K562 (cell line): Measurements from ENCODE around the gene P2RY14. TPM values are rescaled to one million over a fixed set of nuclear protein-coding genes. Genes with fewer than 3 reads are reported as not detected.

ENCODE experiments used
- ATAC-seq: fragments of 200-7000 bp; cut with Tn5 transposase; 3 replicates; pipeline ENCODE4 v1.9.1; 2020; ENCODE audit warnings: moderate library complexity
- BruUV-seq: library from RNA; stranded (reverse); fragments of 400-500 nt; replicated peaks from 2 replicates; lab custom pipeline; 2021; lab: Mats Ljungman, UMichigan
- CTCF ChIA-PET: fragments of 300-600 bp; formaldehyde crosslinking; extraction: SDS; loops from one replicate; lab custom pipeline; 2021; ENCODE audit warnings: low intra/inter-chr PET ratio; lab: Yijun Ruan, JAX
- POLR2A ChIA-PET: fragments of 300-600, 350-650 bp; sonication (Branson Sonifier 250); formaldehyde crosslinking; extraction: SDS; loops from one replicate; lab custom pipeline; 2021; ENCODE audit warnings: antibody characterized with exemption, inconsistent platforms; lab: Yijun Ruan, JAX
- DNase-seq, 4 experiments: peaks; one replicate each; pipeline versions ENCODE4 v3.0.0 to v3.0.0-alpha.2; 2011 to 2018; ENCODE audit warnings: low spot score in 3 of 4, mixed read lengths in 3 of 4; ENCODE audit errors: extremely low read depth in 1 of 4
- FAIRE-seq: peaks from 2 replicates; lab custom pipeline; 2011; peaks lifted over from hg19 to GRCh38; lab: Jason Lieb, UNC
- H2AFZ ChIP-seq: 2 replicates; pipeline ENCODE4 v1.6.0; 2011; ENCODE audit warnings: low read depth, low read length, control low read depth, inconsistent platforms
- H3K27ac ChIP-seq: fragments of 200-600 bp; 3 replicates; pipeline ENCODE4 v1.8.0; 2011; ENCODE audit warnings: low read depth, mild to moderate bottlenecking, control low read depth, inconsistent platforms, low read length, moderate library complexity, mixed read lengths; ENCODE audit errors: extremely low read depth
- H3K27me3 ChIP-seq, 2 experiments: fragments of 300-600 bp in 1 of 2; 2 replicates in 1 of 2; 3 replicates in 1 of 2; pipeline versions ENCODE4 v1.6.0 to v1.8.0; 2011; ENCODE audit warnings: inconsistent platforms in 2 of 2, low read length in 2 of 2, mild to moderate bottlenecking in 1 of 2, mixed read lengths in 1 of 2, moderate library complexity in 1 of 2; ENCODE audit not compliant: control insufficient read depth in 2 of 2, insufficient read depth in 2 of 2
- H3K36me3 ChIP-seq: fragments of 300-600 bp; 3 replicates; pipeline ENCODE4 v1.8.0; 2011; ENCODE audit warnings: mild to moderate bottlenecking, low read length, inconsistent platforms; ENCODE audit not compliant: control insufficient read depth, insufficient read depth
- H3K4me1 ChIP-seq, 2 experiments: fragments of 200-600 bp in 1 of 2; replicated peaks in 1 of 2; 2 replicates in 1 of 2; 3 replicates in 1 of 2; pipeline versions ENCODE4 v1.5.1 to v1.8.0; 2011; ENCODE audit warnings: inconsistent platforms in 2 of 2, low read length in 2 of 2, mild to moderate bottlenecking in 1 of 2, mixed read lengths in 1 of 2, moderate library complexity in 1 of 2; ENCODE audit not compliant: control insufficient read depth in 2 of 2, insufficient read depth in 2 of 2
- H3K4me2 ChIP-seq: 2 replicates; pipeline ENCODE4 v1.6.1; 2011; ENCODE audit warnings: low read length, control low read depth, inconsistent platforms, mixed read lengths; ENCODE audit not compliant: insufficient read depth
- H3K4me3 ChIP-seq: fragments of 200-600 bp; sonication (generic), shearing (Covaris generic); 2 replicates; pipeline ENCODE4 v1.5.1; 2016; ENCODE audit warnings: control low read depth, inconsistent platforms
- H3K79me2 ChIP-seq: fragments of 200-600 bp; 3 replicates; pipeline ENCODE4 v1.8.0; 2011; ENCODE audit warnings: low read length, inconsistent platforms; ENCODE audit not compliant: control insufficient read depth, insufficient read depth
- H3K9ac ChIP-seq, 2 experiments: 2 replicates each; pipeline versions ENCODE4 v1.6.0 to v1.6.1; 2011; ENCODE audit warnings: low read depth in 2 of 2, low read length in 2 of 2, control low read depth in 1 of 2, inconsistent platforms in 1 of 2, mild to moderate bottlenecking in 1 of 2, mixed read lengths in 1 of 2; ENCODE audit not compliant: insufficient read depth in 1 of 2
- H3K9me1 ChIP-seq: one replicate; pipeline ENCODE4 v1.6.0; 2011; ENCODE audit warnings: inconsistent platforms, mild to moderate bottlenecking, low read length, moderate library complexity; ENCODE audit not compliant: control insufficient read depth, insufficient read depth
- H3K9me3 ChIP-seq: replicated peaks from 2 replicates; pipeline ENCODE4 v1.5.1; 2011; ENCODE audit warnings: low read depth, low read length, inconsistent platforms; ENCODE audit not compliant: control insufficient read depth, insufficient read depth
- H4K20me1 ChIP-seq: replicated peaks from 2 replicates; pipeline ENCODE4 v1.6.1; 2011; ENCODE audit warnings: low read length, inconsistent platforms, mixed read lengths; ENCODE audit not compliant: control insufficient read depth, insufficient read depth
- FIP1L1 ChIP-seq: fragments of 200-400 bp; formaldehyde crosslinking; IDR thresholded peaks from 2 replicates; pipeline ENCODE4 v1.6.1; 2018; ENCODE audit warnings: mild to moderate bottlenecking, low read depth, low read length; ENCODE audit not compliant: poor library complexity, severe bottlenecking
- NFYB ChIP-seq: IDR thresholded peaks from 2 replicates; pipeline ENCODE4 v1.6.1; 2011; ENCODE audit warnings: mild to moderate bottlenecking, moderate library complexity; ENCODE audit not compliant: insufficient read length; ENCODE audit errors: extremely low read depth
- RHOXF2B ChIP-seq: fragments of 250-450 bp; sonication (Bioruptor Pico); conservative IDR thresholded peaks from 2 replicates; pipeline ENCODE4 v1.5.1; 2021
- ZNF512 ChIP-seq: IDR thresholded peaks from 2 replicates; pipeline ENCODE4 v1.6.1; 2016; ENCODE audit warnings: missing genetic modification characterization, missing compliant biosample characterization
- WGBS: fragments of 100-300 bp; shearing (Covaris generic); methylation state at CpG from one replicate; pipeline ENCODE4 v1.1.6; 2016; ENCODE audit warnings: low coverage, mixed read lengths; ENCODE audit not compliant: insufficient coverage; ENCODE audit errors: missing lambda C conversion rate; 5-methylcytosine and 5-hydroxymethylcytosine counted together
- in situ Hi-C: fragments of 300-500 bp; cut with MboI; formaldehyde crosslinking; loops from 4 replicates; pipeline ENCODE4 v1.15.0; 2018; ENCODE audit warnings: inconsistent platforms, mixed read lengths
- intact Hi-C: fragments of 100-400 bp; cut with micrococcal nuclease; formaldehyde crosslinking; loops from 2 replicates; pipeline ENCODE4 v1.14.2; 2022
- polyA plus RNA-seq, 8 experiments: library from polyadenylated mRNA; depleted of rRNA in 4 of 8; stranded (reverse) in 5 of 8; unstranded in 3 of 8; fragments of >200 nt; fragmentation: Nextera tagmentation in 2 of 8; fragmentation: Illumina TruSeq in 1 of 8; extraction: Ambion mirVana in 2 of 8; extraction: Trizol in 1 of 8; gene quantifications; 2 replicates each; pipeline versions ENCODE4 v1.2.1 to v1.2.3, GENCODE V29; 2011 to 2014; ENCODE audit warnings: inconsistent platforms in 1 of 8, missing spikeins in 1 of 8
- total RNA-seq, 7 experiments: library from RNA; depleted of rRNA in 6 of 7; stranded (reverse); fragments of >200 nt in 6 of 7; fragmentation: Illumina TruSeq in 2 of 7; extraction: Trizol in 2 of 7; gene quantifications; 2 replicates each; pipeline versions ENCODE4 v1.2.1 to v1.2.3, GENCODE V29; 2011 to 2021; ENCODE audit warnings: low replicate concordance in 1 of 7

Gene P2RY14
- total and polyA plus RNA-seq, 9 of the 15 experiments (the other 6 are each of a cell fraction or from before 2014, with no cell fraction given): not detected

GRCh38 chr3:151216641-151217607, 61.4 kb downstream of the P2RY14 start (continued):
- TF ChIP-seq FIP1L1 (no peak), NFYB (no peak)

GRCh38 chr3:151214459-151214858, 63.9 kb downstream of the P2RY14 start:
- H3K4me1 ChIP-seq: no peaks in the 10 kb centered on the region
- DNase-seq: no peak
- 0% methylated on average over 1 of the region's 1 CpG for WGBS
- H3K9me3 ChIP-seq: no peaks in the 10 kb centered on the region
- TF ChIP-seq ZNF512: peak; percentile 28; the same call in 1 of the 2 replicates
- TF ChIP-seq RHOXF2B (CRISPR knock-in tag): no peak
- TF ChIP-seq, all 486 proteins: peak for 1
- FAIRE-seq (no peak), ATAC-seq (no peak)
- H3K79me2 ChIP-seq: no peaks in the 10 kb centered on the region
- H3K27me3 ChIP-seq: no peaks in the 10 kb centered on the region; a peak in 1 of 5 replicates
- H3K9ac ChIP-seq: no peak overlapping the region
- H4K20me1 ChIP-seq: no peaks in the 10 kb centered on the region
- H3K4me2 ChIP-seq: no peak overlapping the region
- no peak overlapping the region for H3K4me3 ChIP-seq
- H3K9me1 ChIP-seq: no peaks in the 10 kb centered on the region
- intact Hi-C loops (no loop called here), in situ Hi-C loops (no loop called here)
- no TSS peak for BruUV-seq
- H3K36me3 ChIP-seq: no peaks in the 10 kb centered on the region
- H3K27ac ChIP-seq: no peak overlapping the region
- CTCF ChIA-PET: no interaction called here
- H2AFZ ChIP-seq: no peak overlapping the region
- POLR2A ChIA-PET: no interaction called here
